Esophagus muscularis mucosa (tissue), 4 donors: ENCODE measurements around the gene RPS25.

ENCODE experiments used
- CTCF ChIP-seq, 3 experiments: fragments of 200-600 bp in 2 of 3; fragments of 450-650 bp in 1 of 3; sonication (generic) in 2 of 3; IDR thresholded peaks; one replicate each; pipeline ENCODE4 v1.5.1; 2017 to 2019; ENCODE audit warnings: antibody characterized with exemption in 3 of 3, mild to moderate bottlenecking in 2 of 3, moderate library complexity in 1 of 3
- EP300 ChIP-seq: sonication (generic); formaldehyde crosslinking; IDR thresholded peaks from one replicate; pipeline ENCODE4 v1.6.1; 2017; ENCODE audit warnings: antibody characterized with exemption
- POLR2A ChIP-seq: fragments of 450-650 bp; IDR thresholded peaks from one replicate; pipeline ENCODE4 v1.6.1; 2017; ENCODE audit warnings: antibody characterized with exemption, moderate library complexity, mild to moderate bottlenecking, low read depth

GRCh38 chr11:119056421-119056999, 38.4 kb upstream of the RPS25 start:
- no peak for TF ChIP-seq POLR2A
- no peak for TF ChIP-seq CTCF (IDR thresholded peaks at IDR 0.05)
- TF ChIP-seq EP300 = no peak
